Effector CD4-positive, alpha-beta T cell (primary cell): ENCODE results near the gene ZP2.
A peak's percentile ranks its signal among the peaks of the same experiment; 100 is the strongest.
"Not testable (repeated sequence)": the region's sequence is repeated elsewhere in the genome, so short reads cannot be mapped to it uniquely, and the experiment has no call there.

Experiments used
- DNase-seq: peaks from one replicate; pipeline ENCODE4 v3.0.0-alpha.2; 2020

The ZP2 gene

DNA sequence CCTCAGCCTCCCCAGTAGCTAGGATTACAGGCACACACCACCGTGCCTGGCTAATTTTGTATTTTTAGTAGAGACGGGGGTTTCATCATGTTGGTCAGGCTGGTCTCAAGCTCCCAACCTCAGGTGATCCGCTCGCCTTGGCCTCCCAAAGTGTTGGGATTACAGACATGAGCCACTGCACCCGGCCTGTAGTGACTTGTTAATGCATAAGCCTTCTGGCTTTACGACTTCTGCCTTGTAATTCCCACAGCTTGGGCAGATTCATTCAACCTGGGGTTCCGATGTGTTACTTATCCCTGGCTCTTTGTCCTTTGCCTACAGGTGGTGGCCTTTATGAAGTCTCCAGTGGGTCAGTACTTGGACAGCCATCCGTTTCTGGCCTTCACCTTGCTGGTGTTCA, 41.3 kb downstream of the ZP2 start:
- not testable (repeated sequence) for DNase-seq

DNA sequence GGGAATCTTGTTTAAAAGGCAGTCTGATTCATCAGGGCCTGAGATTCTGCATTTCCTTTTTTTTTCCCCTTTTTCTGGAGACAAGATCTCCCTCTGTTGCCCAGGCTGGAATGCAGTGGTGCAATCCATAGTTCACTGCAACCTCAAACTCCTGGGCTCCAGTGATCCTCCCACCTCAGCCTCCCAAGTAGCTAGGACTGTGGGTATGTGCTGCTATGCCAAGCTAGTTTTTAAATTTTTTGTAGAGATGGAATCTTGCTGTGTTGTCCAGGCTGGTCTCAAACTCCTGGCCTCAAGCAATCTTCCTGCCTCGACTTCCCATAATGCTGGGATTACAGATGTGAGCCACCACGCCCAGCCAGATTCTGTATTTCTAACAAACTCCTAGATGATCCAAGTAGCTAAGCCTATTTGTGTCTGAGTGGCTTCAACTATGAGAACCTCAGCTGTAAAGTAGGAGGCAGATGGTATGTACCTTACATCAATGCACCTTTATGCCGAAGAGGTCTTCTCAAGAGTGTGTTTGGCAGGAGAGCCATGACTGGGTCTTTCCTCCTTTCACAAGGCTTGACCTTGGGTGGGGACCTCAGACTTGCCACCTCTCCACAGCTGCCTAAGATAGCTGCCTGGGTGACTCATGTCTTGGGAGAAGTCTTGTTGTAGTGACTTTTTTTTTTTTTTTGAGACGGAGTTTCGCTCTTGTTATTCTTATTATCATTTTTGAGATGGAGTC, 42.0 kb downstream of the ZP2 start:
- DNase-seq, result no peak

DNA sequence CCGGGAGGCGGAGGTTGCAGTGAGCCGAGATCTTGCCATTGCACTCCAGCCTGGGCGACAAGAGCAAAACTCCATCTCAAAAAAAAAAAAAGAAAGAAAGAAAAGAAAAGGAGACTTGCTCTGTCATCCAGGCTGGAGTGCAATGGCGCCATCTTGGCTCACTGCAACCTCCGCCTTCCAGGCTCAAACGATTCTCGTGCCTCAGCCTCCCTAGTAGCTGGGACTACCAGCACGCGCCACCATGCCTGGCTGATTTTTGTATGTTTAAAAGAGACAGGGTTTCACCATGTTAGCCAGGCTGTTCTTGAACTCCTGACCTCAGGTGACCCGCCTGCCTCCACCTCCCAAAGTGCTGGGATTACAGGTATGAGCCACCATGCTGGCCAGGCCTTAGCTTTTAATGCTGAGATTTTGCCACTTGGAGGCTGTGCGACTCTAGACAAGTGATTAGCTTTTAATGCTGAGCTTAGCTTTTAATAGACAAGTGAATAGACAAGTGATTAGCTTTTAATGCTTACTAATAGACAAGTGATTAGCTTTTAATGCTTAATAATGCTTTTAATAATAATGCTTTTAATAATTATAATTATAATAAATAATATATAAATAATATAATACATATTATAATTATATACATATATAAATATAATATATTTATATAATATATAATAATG, 43.3 kb downstream of the ZP2 start:
- DNase-seq, result no peak

DNA sequence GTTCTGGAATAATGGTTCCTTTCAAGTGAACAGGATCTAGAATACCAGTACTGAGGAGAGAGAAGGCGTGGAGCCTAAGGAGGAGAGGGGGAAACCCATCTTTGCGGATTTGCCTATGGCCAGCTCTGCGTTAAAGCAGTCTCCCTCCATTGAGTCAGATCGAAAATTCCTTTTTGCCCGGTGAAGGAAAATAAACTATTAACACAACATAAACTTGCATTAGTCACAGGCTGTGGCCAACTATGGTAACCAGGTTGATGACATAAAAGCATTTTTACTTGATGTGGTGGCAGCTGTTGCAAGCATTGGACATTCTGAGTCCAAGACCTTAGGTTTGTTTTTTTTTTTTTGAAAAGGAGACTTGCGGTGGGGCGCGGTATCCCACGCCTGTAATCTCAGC, 44.0 kb downstream of the ZP2 start:
- no peak for DNase-seq

DNA sequence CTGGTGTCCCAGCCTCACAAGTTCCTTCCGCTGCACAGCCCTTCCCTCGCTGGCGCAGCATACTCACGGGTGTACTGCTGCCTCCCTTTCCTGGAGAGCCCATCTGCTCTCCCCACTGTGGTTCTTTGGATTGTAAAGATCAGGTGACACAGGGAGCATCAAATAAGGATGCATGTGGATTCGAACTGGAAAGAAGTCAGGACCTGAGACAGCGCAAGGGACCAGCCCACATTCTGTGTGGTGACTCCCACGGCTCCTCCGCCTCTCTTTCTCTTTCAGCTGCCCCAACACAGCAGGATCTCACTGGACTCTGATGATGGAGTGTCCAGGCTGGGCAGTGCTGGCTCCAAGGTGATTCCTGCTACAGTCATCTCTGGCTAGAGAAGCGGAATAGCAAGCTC, 44.8 kb downstream of the ZP2 start:
- no peak for DNase-seq

DNA sequence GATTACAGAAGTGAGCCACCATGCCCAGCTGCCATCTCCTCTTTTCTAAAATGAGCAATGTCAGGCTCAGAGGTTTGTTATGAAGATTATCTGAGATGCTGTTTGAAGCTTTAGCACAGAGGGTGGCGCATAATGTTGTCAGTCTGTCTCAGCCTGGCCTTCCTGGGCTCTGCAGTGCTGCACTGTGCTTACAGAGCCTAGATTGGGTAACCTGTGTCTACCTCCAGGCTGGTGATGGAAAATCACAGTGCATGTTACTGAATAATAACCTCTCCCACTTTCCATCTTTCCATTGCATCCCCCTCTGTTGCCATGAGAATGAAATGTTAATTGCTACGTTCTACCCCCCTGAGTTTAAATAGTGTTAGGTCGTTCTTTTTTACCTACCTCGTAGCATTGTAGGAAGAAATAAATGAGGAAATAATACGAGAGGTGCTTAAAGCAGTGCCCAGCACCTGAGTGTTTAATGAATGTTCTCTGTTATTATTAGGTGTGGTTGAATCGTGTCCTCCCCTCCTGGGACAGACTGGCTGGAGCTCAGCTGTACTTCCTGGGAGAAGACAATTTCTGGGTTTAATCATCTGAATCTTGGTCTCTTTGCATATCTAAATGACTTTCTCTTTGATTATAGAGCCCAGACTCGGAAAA, 46.7 kb downstream of the ZP2 start:
- no peak for DNase-seq

DNA sequence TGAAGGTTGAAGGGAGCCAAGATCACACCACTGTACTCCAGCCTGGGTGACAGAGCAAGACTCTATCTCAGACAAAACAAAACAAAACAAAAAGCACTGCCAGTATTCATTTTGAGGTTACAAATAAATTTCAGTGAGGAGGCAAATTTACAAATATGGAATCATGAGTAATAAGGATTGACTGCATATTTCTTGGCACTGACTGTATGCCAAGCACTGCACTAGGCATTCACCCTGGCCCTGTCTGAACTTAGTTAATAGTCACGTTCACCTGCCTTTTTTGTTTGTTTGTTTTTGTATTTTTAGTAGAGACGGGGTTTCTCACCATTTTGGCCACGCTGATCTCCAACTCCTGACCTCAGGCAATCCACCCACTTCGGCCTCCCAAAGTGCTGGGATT, 47.8 kb downstream of the ZP2 start:
- DNase-seq, result no peak

DNA sequence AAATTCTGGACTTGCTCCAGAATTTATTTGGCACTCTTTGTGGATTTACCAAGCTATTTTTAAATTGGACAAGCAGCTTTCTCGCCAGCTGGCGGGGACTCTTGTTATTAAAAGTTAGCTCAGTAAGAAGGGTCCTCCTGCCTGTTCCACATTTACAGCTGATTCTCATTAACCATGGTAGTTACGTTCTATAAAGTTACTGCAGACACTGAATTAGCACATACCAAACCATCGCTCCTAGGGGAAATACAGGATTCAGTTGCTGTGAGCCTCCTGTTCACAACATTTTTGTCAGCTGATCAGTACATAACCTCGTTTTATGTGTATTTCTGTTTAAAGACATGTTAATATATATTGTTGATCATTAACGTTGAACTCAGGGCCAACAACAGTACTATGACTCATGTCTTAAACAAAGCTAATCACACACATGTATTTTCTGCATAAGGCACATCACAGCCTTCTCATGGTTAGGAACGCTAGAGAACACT, 48.7 kb downstream of the ZP2 start:
- DNase-seq, result no peak

DNA sequence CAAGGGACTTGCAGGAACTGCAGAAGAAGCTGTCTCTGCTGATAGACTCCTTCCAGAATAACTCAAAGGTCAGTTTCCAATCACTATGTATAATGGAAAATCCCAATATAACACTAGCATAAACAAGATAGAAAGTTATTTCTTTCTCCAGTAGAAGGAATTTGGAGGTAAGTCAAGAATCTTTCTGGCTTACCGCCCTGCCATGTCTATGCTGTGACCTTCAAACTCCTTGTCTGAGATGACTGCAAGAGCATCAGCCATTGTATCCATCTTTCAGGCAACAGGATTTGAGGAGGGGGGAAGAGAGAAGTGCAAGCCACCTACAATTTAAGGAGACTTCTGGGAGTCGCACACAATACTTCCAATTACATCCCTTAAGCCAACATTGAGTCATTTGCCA, 50.2 kb downstream of the ZP2 start:
- no peak for DNase-seq

DNA sequence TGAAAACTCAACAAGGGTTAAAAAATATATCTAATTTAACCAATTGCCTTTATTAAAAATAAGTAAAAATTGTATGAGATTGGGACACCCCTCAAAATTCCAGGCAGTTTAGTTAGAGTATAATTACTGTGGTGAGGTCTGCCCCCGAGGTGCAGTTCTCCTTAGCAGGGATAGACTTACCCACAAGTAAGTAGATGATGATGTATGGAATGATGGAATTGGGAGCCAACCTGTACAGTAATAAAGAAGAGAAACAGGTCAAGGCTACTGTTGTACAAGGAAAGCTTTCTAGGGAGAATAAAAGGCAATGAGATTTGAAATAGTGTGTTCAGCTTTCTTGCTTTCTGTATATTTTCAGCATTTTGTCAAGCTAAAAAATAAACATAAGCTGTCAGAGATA, 51.1 kb downstream of the ZP2 start:
- no peak for DNase-seq

DNA sequence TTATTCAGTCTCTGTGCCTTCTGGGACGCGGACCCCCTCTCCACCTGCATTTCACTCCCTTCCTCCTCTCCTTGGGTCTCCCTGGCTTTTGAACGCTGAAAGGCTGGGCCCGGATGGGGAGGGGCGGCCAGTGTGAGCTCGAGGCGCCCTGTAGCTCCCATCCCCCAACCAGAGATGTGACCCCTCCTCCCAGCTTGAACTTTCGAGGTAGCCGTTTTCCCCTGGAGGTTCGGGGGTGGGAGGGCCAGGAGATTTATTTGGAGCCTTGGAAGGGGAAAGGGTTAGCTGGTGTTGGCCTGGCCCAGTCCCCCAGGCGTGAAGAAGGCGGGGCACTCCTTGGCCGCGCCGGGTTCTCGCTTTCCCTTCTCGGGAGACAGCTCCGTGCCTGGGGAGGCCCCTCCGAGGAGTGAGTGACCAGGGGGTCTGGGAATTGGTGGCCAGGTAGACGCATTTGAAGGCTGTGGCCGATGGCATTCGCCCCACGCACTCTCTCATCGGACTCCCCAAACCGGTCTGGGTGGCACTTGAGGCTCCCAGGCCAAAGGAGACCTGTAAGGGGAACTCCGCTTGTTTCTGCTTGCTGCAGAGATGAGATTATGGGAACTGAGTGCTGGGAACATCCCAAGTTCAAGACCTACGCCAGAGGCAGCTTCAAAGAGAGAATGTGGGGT, 52.0 kb downstream of the ZP2 start:
- DNase-seq, result no peak

DNA sequence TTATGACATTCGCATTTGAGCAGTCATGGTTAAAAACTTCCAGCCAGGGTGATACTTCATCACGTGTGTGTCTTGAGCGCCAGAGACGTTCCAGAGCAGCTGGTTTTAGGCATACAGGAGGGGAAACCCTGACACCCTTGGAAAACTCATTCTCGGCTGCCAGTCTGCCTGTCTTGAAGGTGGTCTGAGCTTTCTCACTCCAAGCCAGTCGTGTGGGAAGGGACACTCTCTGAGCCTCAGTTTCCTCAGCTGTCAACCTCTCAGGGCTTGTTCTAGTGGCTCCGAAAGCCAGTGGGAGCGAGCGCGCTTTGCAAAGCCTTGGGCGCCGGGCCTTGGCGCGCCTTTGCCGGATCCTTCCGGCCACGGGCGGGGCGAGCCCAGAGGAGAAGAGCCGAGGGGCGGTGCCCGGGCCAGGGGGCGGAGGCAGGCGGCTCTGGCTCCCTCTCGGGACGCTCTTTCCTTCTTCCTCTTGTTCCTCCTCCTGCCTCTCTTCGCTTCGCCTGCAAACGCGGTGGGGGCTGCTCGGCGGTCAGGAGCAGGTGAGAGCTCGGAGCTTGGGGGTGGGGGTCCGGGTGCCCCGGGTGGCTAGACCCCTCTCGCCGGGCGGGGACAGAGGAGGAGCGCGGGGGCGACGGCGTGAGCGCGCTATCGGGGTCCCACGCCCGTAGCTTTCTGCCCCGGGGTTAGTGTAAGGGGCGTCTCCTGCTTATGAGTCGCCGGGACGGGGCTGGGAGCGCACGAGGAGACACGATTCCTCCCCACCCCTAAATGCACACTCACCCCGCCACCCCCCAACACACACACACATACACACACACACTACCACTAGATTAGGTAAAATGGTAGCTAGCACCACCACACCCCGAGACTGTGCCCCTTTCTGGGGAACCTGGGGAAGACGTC, 52.9 kb downstream of the ZP2 start, which contains the start of gene LDAF1:
TSS of gene LDAF1 (plus strand) at position 467 of the 903 bp plus-strand sequence. CDS start 2,509 bp downstream, outside the sequence.
- DNase-seq, result peak; percentile 72

DNA sequence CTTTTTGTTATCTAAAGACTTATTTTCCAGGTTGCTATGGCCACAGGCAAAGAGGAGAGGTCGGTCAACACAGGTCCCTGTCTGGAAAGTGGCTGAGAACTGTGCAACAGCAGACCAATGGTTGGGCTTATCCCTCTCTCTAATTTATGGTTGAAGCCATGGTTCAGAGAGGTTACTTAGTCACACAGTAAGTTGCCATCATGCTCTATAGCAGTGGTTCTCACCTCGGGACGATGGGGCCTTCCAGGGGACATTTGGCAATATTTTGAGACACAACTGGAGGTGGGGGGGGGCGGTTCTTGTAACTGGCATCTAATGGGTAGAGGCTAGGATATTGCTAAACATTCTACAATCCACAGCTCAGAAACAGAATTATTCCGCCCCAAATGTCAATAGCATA, 53.7 kb downstream of the ZP2 start:
- no peak for DNase-seq

DNA sequence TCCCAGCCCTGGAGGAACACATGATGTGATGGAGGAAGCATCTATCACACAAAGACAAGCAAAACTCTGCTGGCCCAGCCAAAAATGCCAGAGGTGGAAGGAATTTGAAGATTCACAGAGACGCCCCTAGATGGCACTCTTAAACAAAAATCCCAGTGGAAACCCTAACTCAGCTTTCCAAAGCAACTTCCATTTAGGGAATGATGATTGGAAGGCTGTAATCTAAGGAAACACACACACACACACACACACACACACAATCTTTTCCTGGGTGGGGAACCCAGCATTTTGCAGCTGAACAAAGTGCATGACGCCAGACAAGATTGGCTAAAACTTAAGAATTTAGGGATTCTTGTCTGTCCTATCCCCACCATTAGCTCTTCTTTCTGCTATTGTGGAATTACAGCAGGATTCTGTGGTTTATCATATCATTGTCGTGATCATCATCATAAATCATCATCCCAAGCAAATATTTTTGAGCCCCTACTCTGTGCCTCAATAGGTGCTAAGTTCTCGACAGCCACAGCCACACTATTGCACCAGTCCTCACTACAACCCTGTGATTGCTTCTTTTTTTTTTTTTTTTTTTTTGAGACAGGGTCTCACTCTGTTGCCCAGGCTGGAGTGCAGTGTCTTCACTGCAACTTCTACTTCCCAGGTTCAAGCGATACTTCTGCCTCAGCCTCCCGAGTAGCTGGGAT, 54.5 kb downstream of the ZP2 start:
- DNase-seq, result no peak

DNA sequence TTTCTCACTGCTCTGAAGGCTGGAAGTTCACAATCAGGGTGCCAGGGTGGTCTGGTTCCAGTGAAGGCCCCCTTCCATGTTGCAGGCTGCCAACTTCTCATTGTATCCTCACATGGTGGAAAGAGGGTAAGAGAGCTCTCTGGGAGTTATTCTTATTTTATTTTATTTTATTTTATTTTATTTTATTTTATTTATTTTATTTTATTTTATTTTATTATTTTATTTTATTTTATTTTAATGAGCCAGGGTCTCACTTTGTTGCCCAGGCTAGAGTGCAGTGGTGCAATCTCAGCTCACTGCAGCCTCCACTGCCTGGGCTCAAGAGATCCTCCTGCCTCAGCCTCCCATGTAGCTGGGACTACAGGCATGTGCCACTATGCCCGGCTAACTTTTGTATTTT, 55.4 kb downstream of the ZP2 start:
- not testable (repeated sequence) for DNase-seq

DNA sequence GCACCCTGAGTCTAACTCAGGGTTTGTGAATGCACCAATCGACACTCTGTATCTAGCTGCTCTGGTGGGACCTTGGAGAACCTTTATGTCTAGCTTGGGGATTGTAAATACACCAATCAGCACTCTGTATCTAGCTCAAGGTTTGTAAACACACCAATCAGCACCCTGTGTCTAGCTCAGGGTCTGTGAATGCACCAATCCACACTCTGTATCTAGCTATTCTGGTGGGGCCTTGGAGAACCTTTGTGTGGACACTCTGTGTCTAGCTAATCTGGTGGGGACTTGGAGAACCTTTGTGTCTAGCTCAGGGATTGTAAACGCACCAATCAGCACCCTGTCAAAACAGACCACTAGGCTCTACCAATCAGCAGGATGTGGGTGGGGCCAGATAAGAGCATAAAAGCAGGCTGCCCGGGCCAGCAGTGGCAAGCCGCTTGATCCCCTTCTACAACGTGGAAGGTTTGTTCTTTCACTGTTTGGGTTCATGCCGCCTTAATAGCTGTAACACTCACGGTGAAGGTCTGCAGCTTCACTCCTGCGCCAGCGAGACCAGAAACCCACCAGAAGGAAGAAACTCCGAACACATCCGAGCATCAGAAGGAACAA, 58.1 kb downstream of the ZP2 start:
- not testable (repeated sequence) for DNase-seq

DNA sequence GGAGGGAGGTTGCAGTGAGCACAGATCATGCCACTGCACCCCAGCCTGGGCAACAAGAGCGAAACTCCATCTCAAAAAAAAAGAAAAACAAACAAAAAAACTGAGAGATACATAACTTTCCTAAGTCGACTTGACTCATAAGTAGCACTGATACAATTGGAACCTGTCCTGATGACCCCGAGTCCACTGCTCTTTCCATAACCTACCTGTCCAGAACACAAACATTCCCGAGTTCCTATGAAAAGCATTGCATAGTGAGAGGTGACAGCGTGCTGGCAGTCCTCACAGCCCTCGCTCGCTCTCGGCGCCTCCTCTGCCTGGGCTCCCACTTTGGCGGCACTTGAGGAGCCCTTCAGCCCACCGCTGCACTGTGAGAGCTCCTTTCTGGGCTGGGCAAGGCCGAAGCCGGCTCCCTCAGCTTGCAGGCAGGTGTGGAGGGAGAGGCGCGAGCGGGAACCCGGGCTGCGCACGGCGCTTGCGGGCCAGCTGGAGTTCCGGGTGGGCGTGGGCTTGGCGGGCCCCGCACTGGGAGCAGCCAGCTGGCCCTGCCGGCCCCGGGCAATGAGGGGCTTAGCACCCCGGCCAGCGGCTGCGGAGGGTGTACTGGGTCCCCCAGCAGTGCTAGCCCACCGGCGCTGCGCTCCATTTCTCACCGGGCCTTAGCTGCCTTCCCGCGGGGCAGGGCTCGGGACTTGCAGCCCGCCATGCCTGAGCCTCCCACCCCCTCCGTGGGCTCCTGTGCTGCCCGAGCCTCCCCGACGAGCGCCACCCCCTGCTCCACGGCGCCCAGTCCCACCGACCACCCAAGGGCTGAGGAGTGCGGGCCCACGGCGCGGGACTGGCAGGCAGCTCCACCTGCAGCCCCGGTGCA, 59.0 kb downstream of the ZP2 start:
- not testable (repeated sequence) for DNase-seq

DNA sequence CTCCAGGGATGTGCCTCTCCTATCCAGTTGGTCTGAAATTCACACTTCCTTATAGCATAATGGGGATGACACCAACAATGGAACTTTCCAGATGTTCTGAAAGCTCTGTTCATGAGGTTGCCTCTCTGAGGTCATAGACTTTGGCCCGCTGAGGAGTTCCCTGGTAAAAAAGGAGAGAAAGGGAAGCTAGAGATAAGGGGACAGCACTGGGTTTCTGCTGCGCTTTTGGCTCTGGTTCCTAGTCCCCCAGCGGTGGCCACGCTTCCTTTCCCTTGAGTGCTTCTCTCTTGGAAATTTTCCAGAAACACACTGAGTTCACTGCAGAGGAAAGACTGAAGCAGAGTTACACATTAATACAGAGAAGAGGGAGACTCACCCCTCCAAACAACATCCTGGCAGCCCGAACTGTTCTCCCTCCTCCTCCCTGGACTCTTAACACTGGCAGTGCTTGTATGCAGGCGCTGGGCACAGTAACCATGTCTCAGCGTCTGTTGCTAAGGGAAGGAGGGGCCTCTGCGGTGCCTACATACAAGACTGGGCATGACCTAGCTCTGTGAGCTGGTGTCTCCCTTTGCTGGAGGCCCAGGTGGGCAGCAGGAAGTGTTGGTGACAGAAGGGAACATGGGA, 60.9 kb downstream of the ZP2 start, which contains the start of gene DNAH3:
TSS of gene DNAH3 (minus strand) at position 472 of the 627 bp plus-strand sequence. CDS start 527 bp downstream, outside the sequence.
- no peak for DNase-seq
